ENCODE results near the gene HIPK1. TPM values are rescaled to one million over a fixed set of nuclear protein-coding genes. Genes with fewer than 3 reads are reported as not detected.

HIPK1 gene
- total RNA-seq, 1 experiment from 2014 or later, result 41.5 TPM

DNA sequence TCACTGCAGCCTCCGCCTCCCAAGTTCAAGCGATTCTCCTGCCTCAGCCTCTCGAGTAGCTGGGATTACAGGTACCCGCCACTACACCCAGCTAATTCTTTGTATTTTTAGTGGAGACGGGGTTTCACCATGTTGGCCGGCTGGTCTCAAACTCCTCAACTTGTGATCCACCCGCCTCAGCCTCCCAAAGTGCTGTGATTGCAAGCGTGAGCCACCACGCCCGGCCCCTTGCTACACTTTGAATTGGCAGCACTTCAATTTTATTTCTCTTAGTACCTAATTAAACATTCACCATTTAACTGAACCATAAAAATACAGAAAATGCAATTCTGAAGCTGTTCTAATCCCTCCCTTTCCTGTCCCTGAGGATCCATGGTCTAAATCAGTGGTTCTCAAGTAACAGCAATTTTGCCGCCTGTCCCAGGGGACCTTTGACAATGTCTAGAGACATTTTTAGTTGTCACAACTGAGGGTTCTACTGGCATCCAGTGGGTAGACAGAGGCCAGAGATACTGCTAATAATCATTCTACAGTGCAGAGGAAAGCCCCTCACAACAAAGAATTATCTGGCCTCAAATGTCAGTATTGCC lies 37.4 kb upstream of the HIPK1 start:
- in situ Hi-C loops (cut with HindIII; ENCODE audit: low pct_unique_long_range_greater_than_20kb, low sequenced_read_pairs), result no loop called here
- no peak overlapping the region for H3K4me3 ChIP-seq (ENCODE audit: low read depth in 2 of 2, low read length in 2 of 2)
- ATAC-seq (no peak), DNase-seq (ENCODE audit: low read depth, low spot score) (no peak)
- BruUV-seq (replicated peaks), result no TSS peak
- no peak overlapping the region for H3K27ac ChIP-seq (ENCODE audit: low read length)
- H3K36me3 ChIP-seq (ENCODE audit: control insufficient read depth, insufficient read depth, low read length), result no peaks in the 10 kb centered on the region; the same call in 1 of the 2 replicates
- CTCF ChIA-PET, result no interaction called here
- TF ChIP-seq SIN3A (IDR thresholded peaks at IDR 0.05; ENCODE audit: borderline replicate concordance, insufficient read depth, low read depth, low read length), result no peak
- TF ChIP-seq TCF7L2 (IDR thresholded peaks at IDR 0.05; ENCODE audit: low read depth, low read length), result no peak
- TF ChIP-seq, protein P1, sequence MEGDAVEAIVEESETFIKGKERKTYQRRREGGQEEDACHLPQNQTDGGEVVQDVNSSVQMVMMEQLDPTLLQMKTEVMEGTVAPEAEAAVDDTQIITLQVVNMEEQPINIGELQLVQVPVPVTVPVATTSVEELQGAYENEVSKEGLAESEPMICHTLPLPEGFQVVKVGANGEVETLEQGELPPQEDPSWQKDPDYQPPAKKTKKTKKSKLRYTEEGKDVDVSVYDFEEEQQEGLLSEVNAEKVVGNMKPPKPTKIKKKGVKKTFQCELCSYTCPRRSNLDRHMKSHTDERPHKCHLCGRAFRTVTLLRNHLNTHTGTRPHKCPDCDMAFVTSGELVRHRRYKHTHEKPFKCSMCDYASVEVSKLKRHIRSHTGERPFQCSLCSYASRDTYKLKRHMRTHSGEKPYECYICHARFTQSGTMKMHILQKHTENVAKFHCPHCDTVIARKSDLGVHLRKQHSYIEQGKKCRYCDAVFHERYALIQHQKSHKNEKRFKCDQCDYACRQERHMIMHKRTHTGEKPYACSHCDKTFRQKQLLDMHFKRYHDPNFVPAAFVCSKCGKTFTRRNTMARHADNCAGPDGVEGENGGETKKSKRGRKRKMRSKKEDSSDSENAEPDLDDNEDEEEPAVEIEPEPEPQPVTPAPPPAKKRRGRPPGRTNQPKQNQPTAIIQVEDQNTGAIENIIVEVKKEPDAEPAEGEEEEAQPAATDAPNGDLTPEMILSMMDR (IDR thresholded peaks at IDR 0.05), result no peak
- TF ChIP-seq, protein P2, sequence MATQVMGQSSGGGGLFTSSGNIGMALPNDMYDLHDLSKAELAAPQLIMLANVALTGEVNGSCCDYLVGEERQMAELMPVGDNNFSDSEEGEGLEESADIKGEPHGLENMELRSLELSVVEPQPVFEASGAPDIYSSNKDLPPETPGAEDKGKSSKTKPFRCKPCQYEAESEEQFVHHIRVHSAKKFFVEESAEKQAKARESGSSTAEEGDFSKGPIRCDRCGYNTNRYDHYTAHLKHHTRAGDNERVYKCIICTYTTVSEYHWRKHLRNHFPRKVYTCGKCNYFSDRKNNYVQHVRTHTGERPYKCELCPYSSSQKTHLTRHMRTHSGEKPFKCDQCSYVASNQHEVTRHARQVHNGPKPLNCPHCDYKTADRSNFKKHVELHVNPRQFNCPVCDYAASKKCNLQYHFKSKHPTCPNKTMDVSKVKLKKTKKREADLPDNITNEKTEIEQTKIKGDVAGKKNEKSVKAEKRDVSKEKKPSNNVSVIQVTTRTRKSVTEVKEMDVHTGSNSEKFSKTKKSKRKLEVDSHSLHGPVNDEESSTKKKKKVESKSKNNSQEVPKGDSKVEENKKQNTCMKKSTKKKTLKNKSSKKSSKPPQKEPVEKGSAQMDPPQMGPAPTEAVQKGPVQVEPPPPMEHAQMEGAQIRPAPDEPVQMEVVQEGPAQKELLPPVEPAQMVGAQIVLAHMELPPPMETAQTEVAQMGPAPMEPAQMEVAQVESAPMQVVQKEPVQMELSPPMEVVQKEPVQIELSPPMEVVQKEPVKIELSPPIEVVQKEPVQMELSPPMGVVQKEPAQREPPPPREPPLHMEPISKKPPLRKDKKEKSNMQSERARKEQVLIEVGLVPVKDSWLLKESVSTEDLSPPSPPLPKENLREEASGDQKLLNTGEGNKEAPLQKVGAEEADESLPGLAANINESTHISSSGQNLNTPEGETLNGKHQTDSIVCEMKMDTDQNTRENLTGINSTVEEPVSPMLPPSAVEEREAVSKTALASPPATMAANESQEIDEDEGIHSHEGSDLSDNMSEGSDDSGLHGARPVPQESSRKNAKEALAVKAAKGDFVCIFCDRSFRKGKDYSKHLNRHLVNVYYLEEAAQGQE (IDR thresholded peaks at IDR 0.05; ENCODE audit: insufficient read depth in 1 of 2, low read depth in 2 of 2, low read length in 1 of 2), result no peak
- TF ChIP-seq POLR2AphosphoS5 (IDR thresholded peaks at IDR 0.05; ENCODE audit: low read depth, low read length), result no peak
- H3K27me3 ChIP-seq (ENCODE audit: control insufficient read depth, insufficient read depth, low read length), result no peaks in the 10 kb centered on the region
- H3K9me3 ChIP-seq (ENCODE audit: control insufficient read depth, insufficient read depth, low read depth, low read length), result no peaks in the 10 kb centered on the region
- no peaks in the 10 kb centered on the region for H3K4me1 ChIP-seq (ENCODE audit: control insufficient read depth, insufficient read depth, low read length)
- intact Hi-C loops (cut with micrococcal nuclease; ENCODE audit: unreplicated experiment), result no loop called here
- POLR2A ChIA-PET, result no interaction called here

DNA sequence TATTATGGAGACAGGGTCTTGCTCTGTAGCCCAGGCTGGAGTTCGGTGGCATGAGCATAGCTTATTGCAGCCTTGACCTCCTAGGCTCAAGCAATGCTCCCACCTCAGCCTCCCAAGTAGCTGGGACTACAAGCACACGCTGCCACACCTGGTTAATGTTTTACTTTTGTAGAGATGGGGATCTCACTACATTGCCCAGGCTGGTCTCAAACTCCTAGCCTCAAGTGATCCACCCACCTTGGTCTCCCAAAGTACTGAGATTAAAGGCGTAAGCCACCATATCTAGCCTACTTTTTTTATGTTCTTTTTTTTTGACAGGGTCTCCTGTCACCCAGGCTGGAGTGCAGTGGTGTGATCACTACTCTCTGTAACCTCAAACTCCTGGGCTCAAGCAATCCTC lies 35.9 kb upstream of the HIPK1 start:
- Histone ChIP-seq H3K27me3 (ENCODE audit: control insufficient read depth, insufficient read depth, low read length) (no peaks in the 10 kb centered on the region), H3K4me3 (ENCODE audit: low read depth in 2 of 2, low read length in 2 of 2) (no peak overlapping the region)
- in situ Hi-C loops (cut with HindIII; ENCODE audit: low pct_unique_long_range_greater_than_20kb, low sequenced_read_pairs), result no loop called here

More for the DNA sequence above, 35.9 kb upstream of the HIPK1 start:
- intact Hi-C loops (cut with micrococcal nuclease; ENCODE audit: unreplicated experiment), result no loop called here
- H3K4me1 ChIP-seq (ENCODE audit: control insufficient read depth, insufficient read depth, low read length), result no peaks in the 10 kb centered on the region
- no TSS peak for BruUV-seq (replicated peaks)
- ChIA-PET POLR2A (interaction anchor here (0.7 kb wide), 2 partner anchors 108 to 1225 kb away, joined by 7 to 10 read pairs; no protein-coding TSS in a partner anchor), CTCF (interaction anchor here (0.7 kb wide), 1 partner anchor 110 kb away, joined by 4 read pairs; no protein-coding TSS in a partner anchor)
- no peak overlapping the region for H3K27ac ChIP-seq (ENCODE audit: low read length)
- TF ChIP-seq, protein P2 (IDR thresholded peaks at IDR 0.05; ENCODE audit: insufficient read depth in 1 of 2, low read depth in 2 of 2, low read length in 1 of 2), result no peak
- TF ChIP-seq TCF7L2 (IDR thresholded peaks at IDR 0.05; ENCODE audit: low read depth, low read length) (no peak), SIN3A (IDR thresholded peaks at IDR 0.05; ENCODE audit: borderline replicate concordance, insufficient read depth, low read depth, low read length) (no peak), POLR2AphosphoS5 (IDR thresholded peaks at IDR 0.05; ENCODE audit: low read depth, low read length) (no peak)
- TF ChIP-seq, protein P1 (IDR thresholded peaks at IDR 0.05), result no peak
- H3K36me3 ChIP-seq (ENCODE audit: control insufficient read depth, insufficient read depth, low read length), result no peaks in the 10 kb centered on the region; the same call in 1 of the 2 replicates
- H3K9me3 ChIP-seq (ENCODE audit: control insufficient read depth, insufficient read depth, low read depth, low read length), result no peaks in the 10 kb centered on the region
- DNase-seq (ENCODE audit: low read depth, low spot score) (no peak), ATAC-seq (no peak)

Data from Panc1 (cell line).